Natural killer cell (primary cell): Measurements from ENCODE around the gene GLIS1. TPM values are rescaled to one million over a fixed set of nuclear protein-coding genes. Genes with fewer than 3 reads are reported as not detected.

Source experiments
- ATAC-seq, 3 donors: fragments of 150-1000 bp in 2 of 3; fragments of 200-7000 bp in 1 of 3; cut with Tn5 transposase; 1 replicate in 1 of 3; 2 replicates in 2 of 3; pipeline ENCODE4 v1.10.0; 2021; ENCODE audit warnings: mild to moderate bottlenecking in 2 of 3, moderate library complexity in 2 of 3
- DNase-seq, 2 donors: peaks; one replicate each; pipeline versions ENCODE4 v3.0.0 to v3.0.0-alpha.2; 2013 to 2021; ENCODE audit warnings: mixed read lengths in 1 of 2
- H3K27ac ChIP-seq: one replicate; pipeline ENCODE4 v1.5.1; 2013; ENCODE audit warnings: mild to moderate bottlenecking, low read length
- H3K27me3 ChIP-seq: one replicate; pipeline ENCODE4 v1.6.1; 2013; ENCODE audit warnings: low read length; ENCODE audit not compliant: control insufficient read depth, insufficient read depth
- H3K36me3 ChIP-seq: one replicate; pipeline ENCODE4 v1.6.1; 2013; ENCODE audit warnings: low read length; ENCODE audit not compliant: control insufficient read depth, insufficient read depth
- H3K4me1 ChIP-seq: one replicate; pipeline ENCODE4 v1.6.1; 2013; ENCODE audit warnings: low read length; ENCODE audit not compliant: control insufficient read depth, insufficient read depth
- H3K4me3 ChIP-seq: one replicate; pipeline ENCODE4 v1.5.1; 2013; ENCODE audit warnings: low read length
- H3K9me3 ChIP-seq: one replicate; pipeline ENCODE4 v1.6.1; 2013; ENCODE audit warnings: low read length; ENCODE audit not compliant: control insufficient read depth, insufficient read depth
- H3K27ac Mint-ChIP-seq, 2 donors: one replicate each; pipeline ENCODE4 v1.8.0; 2022; ENCODE audit warnings: mild to moderate bottlenecking in 2 of 2, mixed read lengths in 2 of 2, moderate library complexity in 1 of 2
- H3K27me3 Mint-ChIP-seq, 2 donors: one replicate each; pipeline ENCODE4 v1.8.0; 2022; ENCODE audit warnings: low read depth in 2 of 2, mixed read lengths in 2 of 2
- H3K36me3 Mint-ChIP-seq: one replicate; pipeline ENCODE4 v1.8.0; 2022; ENCODE audit warnings: mixed read lengths
- H3K4me1 Mint-ChIP-seq, 2 donors: one replicate each; pipeline ENCODE4 v1.8.0; 2022; ENCODE audit warnings: mixed read lengths in 2 of 2
- H3K4me3 Mint-ChIP-seq: one replicate; pipeline ENCODE4 v1.8.0; 2022; ENCODE audit warnings: mild to moderate bottlenecking, moderate library complexity, mixed read lengths
- H3K9me3 Mint-ChIP-seq, 2 donors: one replicate each; pipeline ENCODE4 v1.8.0; 2022; ENCODE audit warnings: mixed read lengths in 2 of 2
- WGBS: methylation state at CpG from one replicate; pipeline ENCODE4 v1.1.7; 2013; ENCODE audit warnings: missing lambda C conversion rate; ENCODE audit not compliant: insufficient coverage; 5-methylcytosine and 5-hydroxymethylcytosine counted together
- intact Hi-C: fragments of 100-400 bp; cut with micrococcal nuclease; formaldehyde crosslinking; loops from one replicate; pipeline ENCODE4 v1.14.2; 2022
- total RNA-seq, 4 donors: library from RNA; stranded (reverse); fragments of 120-200 nt in 1 of 4; gene quantifications; one replicate each; pipeline versions ENCODE4 v1.2.3 to v1.2.4, GENCODE V29; 2013 to 2022
- TF ChIP-seq, protein P1 (sequence below): fragments of 200-600 bp; IDR thresholded peaks from one replicate; pipeline ENCODE4 v1.8.0; 2022; ENCODE audit warnings: antibody characterized with exemption

The GLIS1 gene
- total RNA-seq, 3 donors from 2014 or later (not counting 1 experiment from before 2014, with no cell fraction given): not detected

DNA sequence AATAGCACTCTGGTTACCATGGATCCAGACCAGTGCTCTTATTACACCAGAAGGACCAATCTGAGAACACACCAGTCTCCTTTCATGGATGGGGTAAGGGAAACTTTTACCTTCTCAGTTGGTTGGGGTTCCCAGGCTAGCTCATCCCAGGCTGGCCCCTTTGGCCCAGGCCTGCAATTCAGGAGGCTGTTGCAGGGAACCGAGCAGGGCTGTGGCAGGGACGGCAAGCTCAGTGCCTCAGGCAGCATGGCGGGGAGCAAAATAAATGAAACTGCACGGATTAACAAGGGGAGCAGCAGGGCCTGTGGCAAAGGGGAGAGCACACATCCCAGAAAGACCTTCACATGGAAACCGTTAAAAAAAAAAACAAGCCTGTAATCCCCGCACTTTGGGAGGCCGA is 222.8 kb downstream of the GLIS1 start:
- intact Hi-C loops: no loop called here
- Mint-ChIP-seq H3K27me3 (peaks cover 0 to 5% of the 10 kb centered on the region in 2 donors), H3K36me3 (no peaks in the 10 kb centered on the region), H3K27ac (no peak overlapping the region), H3K4me3 (no peak overlapping the region), H3K9me3 (no peaks in the 10 kb centered on the region), H3K4me1 (no peaks in the 10 kb centered on the region)
- H3K9me3 ChIP-seq: no peaks in the 10 kb centered on the region
- no peak overlapping the region for H3K4me3 ChIP-seq
- 97% methylated on average over 7 of the region's 7 CpGs for WGBS
- no peaks in the 10 kb centered on the region for H3K4me1 ChIP-seq
- DNase-seq: no peak
- H3K36me3 ChIP-seq: no peaks in the 10 kb centered on the region
- no peak for ATAC-seq
- TF ChIP-seq, protein P1, sequence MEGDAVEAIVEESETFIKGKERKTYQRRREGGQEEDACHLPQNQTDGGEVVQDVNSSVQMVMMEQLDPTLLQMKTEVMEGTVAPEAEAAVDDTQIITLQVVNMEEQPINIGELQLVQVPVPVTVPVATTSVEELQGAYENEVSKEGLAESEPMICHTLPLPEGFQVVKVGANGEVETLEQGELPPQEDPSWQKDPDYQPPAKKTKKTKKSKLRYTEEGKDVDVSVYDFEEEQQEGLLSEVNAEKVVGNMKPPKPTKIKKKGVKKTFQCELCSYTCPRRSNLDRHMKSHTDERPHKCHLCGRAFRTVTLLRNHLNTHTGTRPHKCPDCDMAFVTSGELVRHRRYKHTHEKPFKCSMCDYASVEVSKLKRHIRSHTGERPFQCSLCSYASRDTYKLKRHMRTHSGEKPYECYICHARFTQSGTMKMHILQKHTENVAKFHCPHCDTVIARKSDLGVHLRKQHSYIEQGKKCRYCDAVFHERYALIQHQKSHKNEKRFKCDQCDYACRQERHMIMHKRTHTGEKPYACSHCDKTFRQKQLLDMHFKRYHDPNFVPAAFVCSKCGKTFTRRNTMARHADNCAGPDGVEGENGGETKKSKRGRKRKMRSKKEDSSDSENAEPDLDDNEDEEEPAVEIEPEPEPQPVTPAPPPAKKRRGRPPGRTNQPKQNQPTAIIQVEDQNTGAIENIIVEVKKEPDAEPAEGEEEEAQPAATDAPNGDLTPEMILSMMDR: no peak
- H3K27ac ChIP-seq: no peak overlapping the region
- no peaks in the 10 kb centered on the region for H3K27me3 ChIP-seq

DNA sequence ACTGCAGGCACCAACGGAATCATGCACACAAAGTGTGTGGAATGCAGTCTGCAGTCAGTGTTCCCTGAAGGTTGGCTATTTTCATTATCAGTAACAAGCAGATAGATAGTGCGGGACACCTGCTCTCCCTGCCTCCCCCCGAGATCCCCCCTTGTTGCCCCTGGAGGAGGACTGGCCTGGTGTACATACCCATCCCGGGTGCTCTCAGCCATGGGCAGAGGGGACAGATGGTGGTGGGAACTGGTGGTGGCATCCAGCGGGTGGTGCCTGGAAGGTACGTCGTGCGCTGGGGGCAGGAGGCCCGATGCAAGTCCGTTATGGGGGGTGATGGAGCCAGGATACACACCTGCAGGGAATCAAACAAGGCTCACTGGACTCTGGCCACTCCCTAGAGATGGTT is 224.5 kb downstream of the GLIS1 start:
- peaks cover 0 to 3% of the 10 kb centered on the region in 2 donors for H3K27me3 Mint-ChIP-seq
- H3K9me3 Mint-ChIP-seq: no peaks in the 10 kb centered on the region
- Histone ChIP-seq H3K4me3 (no peak overlapping the region), H3K27me3 (no peaks in the 10 kb centered on the region), H3K27ac (no peak overlapping the region), H3K36me3 (no peaks in the 10 kb centered on the region), H3K4me1 (peaks cover 3% of the 10 kb centered on the region), H3K9me3 (no peaks in the 10 kb centered on the region)
- ATAC-seq (no peak), DNase-seq (no peak)
- H3K27ac Mint-ChIP-seq: no peak overlapping the region
- TF ChIP-seq, protein P1: no peak
- H3K4me3 Mint-ChIP-seq: no peak overlapping the region
- 92% methylated on average over 10 of the region's 10 CpGs for WGBS
- no peaks in the 10 kb centered on the region for H3K36me3 Mint-ChIP-seq
- H3K4me1 Mint-ChIP-seq: peaks cover 0 to 4% of the 10 kb centered on the region in 2 donors
- intact Hi-C loops: no loop called here

DNA sequence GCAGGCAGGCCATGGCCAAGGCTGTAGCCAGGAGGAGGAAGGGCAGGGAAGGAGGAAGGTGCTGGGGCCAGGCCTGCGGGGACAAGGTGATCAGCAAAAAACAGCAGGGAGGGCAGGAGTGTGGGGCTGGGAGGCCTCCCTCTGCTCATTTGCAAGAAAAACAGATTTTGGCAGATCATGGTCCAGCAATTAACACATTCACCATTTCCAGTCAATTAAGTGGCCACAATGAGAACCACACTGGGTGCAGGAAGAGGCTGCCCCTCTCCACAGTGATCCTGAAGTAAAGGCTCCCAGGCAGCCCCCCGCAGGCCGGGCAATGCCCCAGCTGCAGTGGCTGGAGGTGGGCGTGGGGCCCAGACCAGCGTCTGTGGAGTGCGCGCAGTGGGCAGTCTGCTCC is 225.1 kb downstream of the GLIS1 start:
- TF ChIP-seq, protein P1: no peak
- Mint-ChIP-seq H3K36me3 (no peaks in the 10 kb centered on the region), H3K27me3 (peaks cover 0 to 3% of the 10 kb centered on the region in 2 donors), H3K4me3 (no peak overlapping the region), H3K4me1 (peaks cover 0 to 10% of the 10 kb centered on the region in 2 donors), H3K9me3 (no peaks in the 10 kb centered on the region), H3K27ac (no peak overlapping the region)
- H3K4me1 ChIP-seq: peaks cover 8% of the 10 kb centered on the region
- H3K27me3 ChIP-seq: no peaks in the 10 kb centered on the region
- H3K27ac ChIP-seq: no peak overlapping the region
- 96% methylated on average over 7 of the region's 7 CpGs for WGBS
- H3K36me3 ChIP-seq: no peaks in the 10 kb centered on the region
- DNase-seq (no peak), ATAC-seq (no peak)
- H3K9me3 ChIP-seq: no peaks in the 10 kb centered on the region
- no peak overlapping the region for H3K4me3 ChIP-seq
- intact Hi-C loops: no loop called here
